ENCODE results near the gene MRLN.
"Not testable (repeated sequence)": the region's sequence is repeated elsewhere in the genome, so short reads cannot be mapped to it uniquely, and the experiment has no call there.

Gene MRLN

DNA sequence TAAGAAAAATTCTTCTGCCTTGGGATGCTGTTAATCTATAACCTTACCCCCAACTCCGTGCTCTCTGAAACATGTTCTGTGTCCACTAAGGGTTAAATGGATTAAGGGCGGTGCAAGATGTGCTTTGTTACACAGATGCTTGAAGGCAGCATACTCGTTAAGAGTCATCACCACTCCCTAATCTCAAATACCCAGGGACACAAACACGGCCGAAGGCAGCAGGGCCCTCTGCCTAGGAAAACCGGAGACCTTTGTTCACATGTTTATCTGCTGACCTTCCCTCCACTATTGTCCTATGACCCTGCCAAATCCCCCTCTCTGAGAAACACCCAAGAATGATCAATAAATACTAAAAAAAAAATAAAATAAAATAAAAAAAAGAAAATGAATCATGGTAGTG lies 8.5 kb downstream of the MRLN start:
- DNase-seq, result not testable (repeated sequence)

DNA sequence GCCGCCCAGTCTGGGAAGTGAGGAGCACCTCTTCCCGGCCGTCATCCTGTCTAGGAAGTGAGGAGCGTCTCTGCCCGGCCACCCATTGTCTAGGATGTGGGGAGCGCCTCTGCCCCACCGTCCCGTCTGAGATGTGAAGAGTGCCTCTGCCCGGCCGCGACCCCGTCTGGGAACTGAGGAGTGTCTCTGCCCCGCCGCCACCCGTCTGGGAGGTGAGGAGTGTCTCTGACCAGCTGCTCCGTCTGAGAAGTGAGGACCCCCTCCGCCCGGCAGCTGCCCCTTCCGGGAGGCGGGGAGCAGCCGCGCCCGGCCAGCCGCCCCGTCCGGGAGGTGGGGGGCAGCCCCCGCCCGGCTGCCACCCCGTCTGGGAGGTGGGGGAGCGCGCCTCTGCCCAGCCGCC lies 9.1 kb downstream of the MRLN start:
- not testable (repeated sequence) for DNase-seq

DNA sequence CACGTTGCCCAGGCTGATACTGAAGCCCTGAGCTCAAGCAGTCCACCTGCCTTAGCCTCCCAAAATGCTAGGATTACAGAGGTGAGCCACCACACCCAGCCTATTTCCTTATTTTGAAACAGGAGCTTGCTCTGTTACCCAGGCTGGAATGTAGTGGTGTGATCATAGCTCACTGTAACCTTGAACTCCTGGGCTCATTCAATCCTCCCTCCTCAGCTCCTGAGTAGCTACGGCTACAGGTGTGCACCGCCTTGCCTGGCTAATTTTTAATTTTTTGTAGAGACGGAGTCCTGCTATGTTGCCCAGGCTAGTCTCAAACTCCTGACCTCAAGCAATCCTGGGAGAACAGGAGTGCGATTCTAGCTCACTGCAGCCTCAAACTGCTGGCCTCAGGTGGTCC lies 11.7 kb downstream of the MRLN start:
- no peak for DNase-seq

DNA sequence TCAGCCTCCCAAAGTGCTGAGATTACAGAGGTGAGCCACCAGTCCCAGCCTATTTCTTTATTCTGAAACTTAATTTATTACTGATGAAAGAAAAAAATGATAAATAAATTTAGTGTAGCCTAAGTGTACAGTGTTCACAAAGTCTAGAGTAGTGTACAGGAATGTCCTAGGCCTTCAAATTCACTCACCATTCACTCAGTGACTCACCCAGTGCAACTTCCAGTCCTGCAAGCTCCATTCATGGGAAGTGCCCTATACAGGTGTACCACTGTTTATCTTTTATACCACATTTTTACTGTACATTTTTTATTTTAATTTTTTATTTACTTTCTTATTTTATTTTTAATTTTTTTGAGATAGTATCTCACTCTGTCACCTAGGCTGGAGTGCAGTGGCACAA lies 12.2 kb downstream of the MRLN start:
- no peak for DNase-seq

DNA sequence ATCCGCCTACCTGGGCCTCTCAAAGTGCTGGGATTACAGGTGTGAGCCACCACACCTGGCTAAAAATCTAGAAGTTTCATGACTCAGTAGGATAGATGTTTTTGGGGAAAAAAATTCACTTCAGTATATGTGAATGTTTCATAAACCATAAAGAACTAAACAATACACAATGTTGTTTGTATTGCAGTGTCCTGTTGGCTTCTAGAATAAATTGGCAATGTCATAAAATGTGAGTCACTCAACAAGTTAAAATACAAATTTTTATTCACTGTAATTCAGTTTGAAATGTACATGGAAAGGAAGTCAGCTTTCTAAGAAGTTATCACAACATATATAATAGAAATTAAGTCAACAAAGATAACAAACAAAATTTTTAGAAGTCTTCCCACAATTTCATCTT lies 16.5 kb downstream of the MRLN start:
- no peak for DNase-seq

DNA sequence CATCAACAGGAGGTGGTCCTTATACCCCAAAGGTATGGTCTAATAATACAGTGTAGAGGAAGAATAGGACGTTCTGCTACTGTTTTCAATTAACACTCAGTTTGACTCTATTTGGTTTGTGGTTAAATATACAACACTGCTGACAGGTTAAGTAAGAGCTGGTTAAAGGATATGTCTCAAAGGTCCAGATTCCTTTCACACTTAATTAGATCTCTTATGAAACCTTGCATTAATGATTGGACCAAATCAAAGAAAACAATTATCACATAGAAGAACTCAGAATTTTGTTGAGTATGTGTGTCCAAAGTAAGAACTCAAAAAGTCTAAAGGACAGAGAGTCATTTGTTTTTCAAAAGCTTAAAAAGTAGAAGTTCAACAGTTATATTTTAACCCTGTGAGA lies 18.0 kb downstream of the MRLN start:
- no peak for DNase-seq

DNA sequence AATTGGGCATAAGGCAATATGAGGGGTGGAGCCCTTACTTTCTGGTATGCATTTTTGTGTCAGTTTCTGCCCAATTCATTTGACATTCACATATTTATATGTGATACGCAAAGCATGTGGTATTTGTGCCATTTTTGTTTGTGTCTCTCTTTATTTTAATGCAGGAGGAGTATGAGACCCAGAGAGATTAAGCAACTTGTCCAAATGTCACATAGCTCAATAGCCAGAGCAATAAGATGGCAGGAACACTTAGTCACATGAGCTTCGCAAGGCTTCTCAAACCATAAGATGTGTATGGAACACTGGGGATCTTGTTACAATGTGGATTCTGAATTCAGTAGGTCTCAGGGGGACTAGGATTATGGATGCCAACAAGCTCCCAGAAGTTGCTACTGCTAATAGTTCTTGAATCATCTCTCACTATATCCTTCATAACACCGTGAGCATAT lies 19.2 kb downstream of the MRLN start:
- DNase-seq, result no peak

DNA sequence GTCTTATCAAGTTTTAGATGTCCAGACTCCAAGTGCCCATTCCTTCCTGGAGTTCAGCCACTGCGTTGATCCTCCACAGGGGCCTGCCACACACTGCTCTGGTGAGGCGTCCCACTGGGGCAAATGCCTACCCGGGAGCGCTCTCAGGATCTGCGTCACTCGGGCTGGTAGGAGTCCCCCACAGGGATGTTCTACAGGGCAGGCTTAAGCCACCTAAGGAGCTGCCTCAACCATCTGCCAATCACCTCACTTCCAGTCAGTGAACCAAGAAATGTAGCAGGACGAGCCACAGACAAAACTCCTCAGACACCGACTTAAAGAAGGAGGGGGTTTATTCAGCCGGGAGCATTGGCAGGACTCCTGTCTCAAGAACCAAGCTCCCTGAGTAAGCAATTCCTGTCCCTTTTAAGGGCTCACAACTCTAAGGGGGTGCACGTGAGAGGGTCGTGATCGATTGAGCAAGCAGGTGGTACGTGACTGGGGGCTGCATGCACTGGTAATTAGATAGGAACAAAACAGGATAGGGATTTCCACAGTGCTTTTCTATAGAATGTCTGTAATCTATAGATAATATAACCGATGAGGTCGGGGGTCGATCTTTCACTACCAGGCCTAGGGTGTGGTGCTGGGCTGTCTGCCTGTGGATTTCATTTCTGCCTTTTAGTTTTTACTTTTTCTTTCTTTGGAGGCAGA lies 19.8 kb downstream of the MRLN start:
- not testable (repeated sequence) for DNase-seq

DNA sequence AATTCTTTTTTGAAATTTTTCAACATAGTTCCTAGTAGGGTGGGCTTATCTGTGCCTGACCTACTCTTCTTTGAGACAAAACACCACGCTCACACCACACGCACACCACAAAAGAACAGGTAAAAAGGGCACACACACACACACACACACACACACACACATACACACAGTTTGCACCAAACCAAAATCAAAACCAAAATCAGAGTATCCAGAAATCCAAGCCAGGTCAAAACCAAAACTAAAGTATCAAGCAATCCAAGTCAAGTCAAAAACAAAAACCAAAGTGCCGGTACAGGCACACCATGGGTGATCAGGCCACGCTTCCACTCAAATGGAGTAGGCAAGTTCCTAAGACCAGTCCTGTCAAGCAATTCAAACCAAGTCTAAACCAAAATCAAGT lies 20.4 kb downstream of the MRLN start:
- not testable (repeated sequence) for DNase-seq

DNA sequence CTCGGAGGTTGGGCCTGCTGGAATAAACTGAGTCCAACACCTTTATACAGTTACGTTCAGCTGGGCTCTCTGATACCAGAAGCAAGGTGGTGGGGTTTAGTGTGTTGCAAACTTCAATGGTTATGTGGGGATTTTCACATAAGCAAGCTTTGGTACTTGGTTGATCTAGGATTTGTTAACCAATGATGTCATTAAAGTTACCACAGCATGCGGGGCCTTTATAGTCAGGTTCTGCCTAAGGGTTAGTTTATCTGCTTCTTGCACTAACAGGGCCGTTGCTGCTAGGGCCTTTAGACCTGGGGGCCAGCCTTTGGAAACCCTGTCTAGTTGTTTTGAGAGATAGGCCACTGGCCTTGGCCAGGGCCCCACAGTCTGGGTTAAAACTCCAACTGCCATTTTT lies 24.1 kb downstream of the MRLN start:
- DNase-seq, result not testable (repeated sequence)

DNA sequence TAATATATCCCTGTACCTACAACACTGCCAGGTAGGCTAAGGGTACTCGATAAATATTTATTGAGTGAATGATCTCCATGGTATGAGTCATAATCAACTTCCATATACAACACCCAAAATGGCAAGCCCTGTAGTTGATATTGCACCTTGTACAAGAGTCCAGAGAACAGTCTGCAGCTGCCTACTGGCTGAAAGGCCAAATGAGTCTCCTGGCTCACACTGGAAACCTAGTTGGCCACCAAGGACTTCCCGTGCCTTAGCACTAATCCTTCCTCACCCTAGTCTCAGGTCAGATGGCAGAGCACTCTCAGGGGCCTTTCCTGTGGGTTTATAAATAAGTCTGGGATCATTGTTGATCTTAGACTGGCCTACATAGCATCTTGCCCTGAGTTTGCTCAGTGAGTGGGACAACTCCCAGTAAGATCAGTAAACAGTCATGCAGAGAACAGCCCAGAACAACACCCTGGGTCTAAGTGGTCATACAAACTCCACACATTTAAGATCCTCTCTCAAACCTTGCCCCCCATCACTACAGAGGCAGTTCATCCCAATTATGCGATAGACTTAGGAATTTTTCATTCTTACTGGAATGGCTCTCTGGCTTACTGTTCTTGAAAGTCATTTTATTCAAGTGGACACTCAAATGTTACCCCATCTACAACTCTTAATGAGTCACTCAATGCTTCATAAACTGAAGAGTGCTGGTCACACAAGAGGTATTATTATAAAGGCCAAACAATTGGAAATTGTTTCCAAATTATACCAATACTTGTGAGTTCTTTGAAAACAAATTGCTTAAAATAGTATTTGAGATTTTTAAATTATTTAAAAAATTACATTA lies 28.9 kb downstream of the MRLN start:
- no peak for DNase-seq

DNA sequence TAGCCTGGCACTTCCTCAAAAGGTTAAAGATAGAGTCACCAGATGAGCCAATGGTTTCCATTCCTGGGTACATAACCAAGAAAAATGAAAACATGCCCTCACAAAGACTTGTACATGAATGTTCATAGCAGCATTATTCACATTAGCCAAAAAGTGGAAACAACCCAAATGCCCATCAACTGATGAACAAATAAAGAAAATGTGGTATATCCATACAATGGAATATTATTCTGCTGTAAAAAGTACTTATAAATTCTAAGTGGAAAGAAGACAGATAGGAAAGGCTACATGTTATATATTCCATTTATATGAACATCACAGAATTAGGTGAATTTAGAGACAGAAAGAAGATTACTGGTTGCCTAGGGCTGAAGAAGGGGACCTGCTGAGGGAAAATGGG lies 32.9 kb downstream of the MRLN start:
- DNase-seq, result no peak

DNA sequence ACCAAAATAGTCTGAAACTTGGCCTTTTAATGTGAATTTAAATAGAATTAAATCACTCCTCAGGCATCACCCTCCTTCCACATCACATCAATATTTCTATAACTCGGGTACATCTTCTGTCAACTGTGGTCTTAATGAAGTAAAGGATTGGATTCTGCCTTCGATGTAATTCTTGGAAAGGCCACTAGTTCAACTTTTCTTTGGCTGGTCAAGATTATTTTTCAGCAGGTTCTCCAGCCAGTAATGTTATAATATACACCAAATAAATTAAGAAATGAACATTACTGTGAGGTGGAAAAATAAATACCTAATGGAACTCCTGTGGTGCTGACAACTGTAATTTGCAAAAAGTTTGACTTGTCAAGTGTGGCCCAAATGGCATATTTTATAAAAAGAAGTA lies 33.9 kb downstream of the MRLN start:
- DNase-seq, result no peak

DNA sequence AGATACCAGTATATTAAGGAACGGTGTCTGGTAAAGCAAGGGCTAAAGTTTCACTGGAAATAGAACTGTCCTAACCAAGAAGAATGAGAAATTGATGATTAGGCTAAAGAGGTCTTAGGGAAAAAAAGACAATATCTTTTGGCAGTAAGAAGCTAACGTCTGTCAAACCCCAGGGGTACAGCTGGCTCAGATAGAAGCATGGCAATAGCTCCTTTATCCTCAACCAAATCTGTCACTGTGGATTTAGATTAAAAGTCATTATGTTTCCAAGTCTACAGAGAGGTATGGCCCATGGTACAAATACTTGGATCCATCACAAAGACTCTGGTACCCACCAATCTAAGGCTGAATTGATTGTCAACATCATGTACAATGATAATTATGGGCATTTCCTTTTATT lies 35.0 kb downstream of the MRLN start:
- DNase-seq, result no peak

DNA sequence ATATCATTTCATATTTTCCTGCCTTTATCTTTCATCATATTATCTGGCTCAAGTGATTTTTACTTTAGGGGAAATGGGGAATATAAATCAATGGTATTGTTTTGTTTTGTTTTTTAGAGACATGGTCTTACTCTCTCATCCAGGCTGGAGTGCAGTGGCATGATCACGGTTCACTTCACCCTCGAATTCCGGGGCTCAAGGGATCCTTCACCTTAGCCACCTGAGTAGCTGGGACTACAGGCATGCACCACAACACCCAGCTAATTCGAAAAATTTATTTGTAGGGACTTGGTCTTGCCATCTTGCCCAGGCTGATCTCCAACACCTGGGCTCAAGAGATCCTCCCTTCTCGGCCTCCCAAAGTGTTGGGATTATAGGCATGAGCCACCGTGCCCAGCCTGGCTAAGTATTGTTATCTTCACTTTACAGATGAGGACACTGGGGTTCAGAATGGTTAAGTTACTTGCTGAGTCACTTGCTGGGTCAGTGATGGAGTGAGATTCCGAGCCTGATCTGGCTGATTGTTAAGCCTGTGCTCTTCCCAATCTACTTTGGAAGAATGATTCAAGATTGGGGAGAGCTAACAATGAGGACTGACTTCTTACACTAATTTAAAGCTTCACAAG lies 39.9 kb downstream of the MRLN start:
- no peak for DNase-seq

DNA sequence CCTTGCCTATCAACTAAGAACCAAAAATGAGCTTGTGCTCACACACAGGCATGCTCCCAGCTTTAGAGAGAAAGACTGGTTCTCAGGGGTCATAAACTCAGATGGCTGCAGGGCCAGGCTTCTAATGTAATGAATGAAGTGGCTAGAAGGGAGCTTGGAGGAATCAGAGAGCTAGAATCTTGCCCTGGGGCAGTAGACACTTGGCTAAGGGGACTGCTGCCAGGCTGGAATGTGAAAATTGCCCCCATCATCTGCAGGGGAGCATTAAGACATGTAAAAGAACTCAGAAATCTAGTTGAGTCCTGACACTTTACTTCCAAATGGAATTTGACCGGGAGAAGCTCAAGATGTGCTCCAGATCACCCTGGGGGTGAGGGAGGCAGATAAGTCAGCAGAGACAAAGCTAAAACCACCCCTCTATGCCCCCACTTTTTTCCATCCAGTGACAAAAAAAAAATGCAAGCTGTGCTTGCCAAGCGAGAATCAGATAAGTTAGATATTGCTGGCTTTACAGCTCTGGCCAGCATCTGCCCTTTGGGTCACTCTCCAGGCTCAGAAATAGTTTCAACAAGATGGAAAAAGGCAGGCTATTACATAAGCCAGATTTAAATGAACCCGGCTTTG lies 41.3 kb downstream of the MRLN start:
- no peak for DNase-seq

DNA sequence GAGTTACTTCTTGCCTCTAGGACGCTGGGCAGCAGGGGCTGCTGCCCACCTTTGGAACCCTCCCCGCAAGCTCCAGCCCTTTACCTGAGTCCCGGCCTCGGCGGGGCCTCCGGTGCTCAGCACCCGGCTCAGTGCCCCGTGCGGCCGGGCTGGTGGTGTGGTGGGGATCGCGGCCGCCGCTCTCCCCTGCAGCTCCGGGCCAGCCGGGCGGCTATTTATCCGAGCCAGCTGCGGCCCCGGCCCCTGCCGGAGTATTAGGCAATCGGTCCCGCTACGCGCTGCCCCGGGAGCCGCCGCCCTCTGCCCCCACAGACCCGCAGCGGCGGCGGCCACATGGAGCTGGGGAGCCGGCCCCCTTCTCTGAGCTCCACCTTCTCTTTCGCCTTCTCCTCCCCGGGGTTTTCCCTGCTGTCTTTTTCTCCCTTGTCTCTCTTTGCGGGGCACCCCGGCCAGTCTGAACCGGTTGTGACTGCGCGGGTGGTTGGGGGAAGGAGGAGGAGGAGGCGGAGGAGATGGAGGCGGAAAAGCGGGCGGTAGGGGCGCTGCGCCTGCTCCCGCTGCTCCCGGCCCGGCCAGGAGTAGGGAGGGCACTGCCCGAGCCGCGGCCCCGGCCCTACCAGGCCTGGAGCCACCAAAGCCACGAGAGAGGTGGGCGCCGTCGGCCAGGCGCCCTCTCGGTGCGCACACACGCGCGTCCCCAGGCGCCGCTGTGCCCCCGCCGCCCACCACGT lies 43.7 kb downstream of the MRLN start, which contains the start of gene SLC16A9:
TSS of gene SLC16A9 (minus strand) at position 456 of the 731 bp plus-strand sequence. CDS start 25,559 bp downstream, outside the sequence.
- no peak for DNase-seq

DNA sequence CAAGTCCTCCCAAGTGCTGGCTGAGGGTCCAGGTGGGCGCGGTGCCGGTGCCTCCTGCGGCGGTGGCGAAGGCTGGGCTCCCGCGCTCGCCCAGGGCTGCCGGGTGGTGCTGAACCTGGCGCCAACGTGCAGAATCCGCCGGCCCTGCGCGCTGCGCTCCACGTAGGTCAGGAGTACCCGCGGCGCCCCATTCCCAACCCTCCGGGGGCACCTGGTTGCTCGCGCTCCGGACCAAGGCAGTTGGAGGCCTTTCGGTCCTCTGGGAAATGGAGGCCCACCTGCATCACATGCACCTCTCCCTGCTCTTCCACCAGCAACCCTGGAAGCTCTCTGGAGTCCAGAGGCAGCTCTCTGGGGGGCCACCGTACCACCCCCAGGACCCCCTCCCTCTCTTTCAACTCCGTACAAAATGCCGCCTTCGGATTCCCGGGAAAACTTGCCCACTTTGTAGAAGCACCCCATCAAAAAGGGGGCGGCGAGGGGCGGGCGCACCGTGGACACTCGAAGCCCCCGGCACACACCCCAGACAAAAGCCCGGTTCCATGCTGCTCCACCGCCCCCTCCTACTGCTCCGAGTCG lies 44.4 kb downstream of the MRLN start:
- no peak for DNase-seq

DNA sequence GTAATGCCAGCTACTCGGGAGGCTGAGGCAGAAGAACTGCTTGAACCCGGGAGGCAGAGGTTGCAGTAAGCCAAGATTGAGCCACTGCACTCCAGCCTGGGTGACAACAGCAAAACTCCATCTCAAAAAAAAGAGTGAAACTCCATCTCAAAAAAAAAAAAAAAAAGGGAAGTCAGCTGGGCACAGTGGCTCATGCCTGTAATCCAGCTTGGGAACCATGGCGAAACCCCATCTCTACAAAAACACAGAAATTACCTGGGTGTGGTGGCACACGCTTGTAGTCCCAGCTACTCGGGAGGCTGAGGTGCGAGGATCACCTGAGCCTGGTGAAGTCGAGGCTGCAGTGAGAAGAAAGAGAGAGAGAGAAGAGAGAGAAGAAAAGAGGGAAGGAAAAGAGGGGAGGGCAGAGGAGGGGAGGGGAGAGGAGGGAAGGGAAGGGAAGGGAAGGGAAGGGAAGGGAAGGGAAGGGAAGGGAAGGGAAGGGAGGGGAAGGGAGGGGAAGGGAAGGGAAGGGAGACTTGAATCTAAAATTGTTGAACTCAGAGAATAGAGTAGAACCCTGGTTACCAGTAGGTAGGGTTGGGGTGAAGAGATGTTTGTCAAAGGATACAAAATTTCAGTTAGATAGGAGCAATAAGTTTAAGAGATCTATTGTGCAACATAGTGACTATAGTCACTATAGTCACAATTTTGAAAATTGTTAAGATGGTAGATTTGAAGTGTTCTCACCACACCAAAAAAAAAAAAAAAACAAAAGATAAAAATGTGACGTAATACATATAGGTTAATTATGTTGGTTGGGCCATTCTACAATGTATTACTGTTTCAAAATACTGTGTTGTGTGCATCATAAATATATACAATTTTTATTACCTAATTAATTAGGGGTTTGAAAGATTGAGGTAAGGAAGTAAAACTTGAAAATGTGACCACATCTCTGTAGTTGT lies 46.1 kb downstream of the MRLN start:
- DNase-seq, result no peak

DNA sequence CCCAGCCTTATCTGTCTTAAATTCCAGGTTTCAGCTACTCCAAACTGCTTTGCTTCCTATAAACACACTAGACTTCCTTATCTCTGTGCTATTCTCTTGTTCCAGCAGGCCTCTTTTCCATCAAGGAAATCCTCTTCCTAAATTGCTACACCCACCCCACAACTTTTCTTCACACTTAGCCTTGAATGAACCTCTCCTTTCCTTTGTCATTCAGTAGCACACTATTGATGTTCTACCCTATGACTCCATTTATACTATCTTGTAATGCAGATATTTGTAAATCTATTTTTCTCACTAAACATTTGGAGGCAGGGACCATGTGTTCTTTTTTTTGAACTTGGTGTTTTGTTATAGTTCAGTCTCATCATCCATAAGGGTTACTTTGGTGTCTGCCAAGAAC lies 47.3 kb downstream of the MRLN start:
- no peak for DNase-seq

DNA sequence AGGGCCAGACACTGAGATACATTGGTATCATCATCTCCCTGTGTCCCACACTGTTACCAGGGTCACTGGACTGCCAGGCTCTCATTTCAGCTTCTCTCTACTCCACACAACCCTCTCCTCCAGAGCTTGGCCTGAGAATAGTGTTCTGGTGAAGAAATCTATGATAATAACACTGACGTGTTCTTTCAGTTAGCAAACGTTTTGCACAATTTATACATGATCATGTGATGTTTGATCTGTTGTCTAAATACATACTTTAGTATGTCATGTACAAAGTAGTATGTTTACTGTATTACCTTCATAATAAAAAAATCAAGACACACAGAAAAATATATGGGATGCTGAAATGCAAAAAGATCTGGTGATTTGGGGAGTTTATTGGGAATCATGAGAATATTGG lies 48.6 kb downstream of the MRLN start:
- DNase-seq, result no peak

Measured in T-helper 9 cell (primary cell).